HG02623 (cell line): ENCODE results near the gene GARIN3.
"Not testable (repeated sequence)": the region's sequence is repeated elsewhere in the genome, so short reads cannot be mapped to it uniquely, and the experiment has no call there.

ENCODE experiments used
- ATAC-seq: cut with Tn5 transposase; IDR thresholded peaks from one replicate; pipeline ENCODE4 v1.9.1; 2021; ENCODE audit warnings: moderate library complexity; ENCODE audit not compliant: unreplicated experiment

GARIN3 gene

DNA sequence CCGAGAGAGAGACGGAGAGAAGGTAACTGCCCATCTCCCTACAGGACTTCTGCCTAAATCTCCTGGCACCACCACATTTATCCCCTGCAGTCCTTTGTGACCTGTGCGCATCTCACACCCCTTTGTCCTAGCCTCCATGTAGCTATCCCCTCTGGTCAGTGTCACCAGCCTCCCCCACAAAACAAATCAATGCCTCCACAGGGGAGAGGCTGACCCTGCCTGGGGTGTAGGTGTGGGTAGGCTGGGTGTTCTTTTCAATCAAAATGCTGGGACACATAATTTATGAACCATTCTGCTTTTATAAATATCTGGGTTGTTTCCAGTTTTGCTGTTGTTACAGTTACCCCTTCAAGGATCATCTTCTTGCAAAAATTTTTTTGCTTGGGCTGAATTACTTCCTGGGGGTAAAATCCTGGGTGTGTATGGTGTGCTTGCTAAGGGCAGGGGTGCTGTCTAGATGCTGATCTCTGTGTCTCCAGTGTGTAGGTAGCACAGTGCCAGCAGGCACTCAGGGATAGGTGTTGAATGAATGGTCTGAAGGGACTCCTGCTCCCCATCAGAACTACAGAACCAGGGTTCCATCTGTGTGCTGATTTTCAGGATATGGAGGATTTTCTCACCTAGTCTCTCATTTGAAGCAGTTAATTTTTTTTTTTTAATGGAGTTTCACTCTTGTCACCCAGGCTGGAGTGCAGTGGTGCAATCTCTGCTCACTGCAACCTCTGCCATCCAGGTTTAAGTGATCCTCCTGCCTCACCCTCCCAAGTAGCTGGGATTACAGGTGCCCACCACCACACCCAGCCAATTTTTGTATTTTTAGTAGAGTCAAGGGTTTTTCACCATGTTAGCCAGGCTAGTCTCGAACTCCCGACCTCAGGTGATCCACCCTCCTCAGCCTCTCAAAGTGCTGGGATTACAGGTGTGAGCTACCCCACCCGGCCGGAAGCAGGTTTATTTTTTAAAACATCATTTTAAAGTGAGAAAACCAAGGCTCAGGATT, at the start of gene GARIN3:
TSS of gene GARIN3 (minus strand) at position 51 of the 1,000 bp plus-strand sequence. CDS start 96 bp downstream, outside the sequence.
- no peak for ATAC-seq

DNA sequence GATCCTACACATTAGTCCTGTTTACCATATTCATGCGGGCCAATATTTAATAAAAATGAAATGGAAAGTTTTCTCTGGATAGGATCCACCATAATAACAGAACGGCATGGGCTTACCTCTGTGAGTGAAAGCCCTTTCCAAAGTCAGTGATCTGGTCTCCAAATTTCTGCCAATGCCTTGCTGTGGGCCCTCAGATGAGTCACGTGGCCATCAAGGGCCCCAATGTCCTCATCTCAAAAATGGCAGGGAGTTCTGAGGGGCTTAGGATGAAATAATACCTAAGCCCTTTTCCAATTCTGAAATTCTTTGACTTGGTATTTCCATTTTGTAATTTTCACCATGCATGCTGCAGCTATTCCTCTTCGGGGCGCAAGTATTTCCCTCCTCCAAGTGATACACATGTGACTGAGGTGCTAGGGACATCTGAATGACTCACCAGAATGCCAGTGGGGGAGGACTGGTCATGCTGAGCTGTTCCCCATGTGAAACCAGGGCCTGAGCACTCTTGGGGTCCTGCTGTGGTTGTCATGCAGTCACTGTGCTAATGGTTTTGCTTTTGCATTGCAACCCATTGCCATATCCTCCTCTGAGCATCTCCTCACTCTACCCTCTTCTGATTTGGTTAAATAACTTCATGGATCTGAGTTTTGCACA, 49.6 kb upstream of the GARIN3 start:
- ATAC-seq: no peak

DNA sequence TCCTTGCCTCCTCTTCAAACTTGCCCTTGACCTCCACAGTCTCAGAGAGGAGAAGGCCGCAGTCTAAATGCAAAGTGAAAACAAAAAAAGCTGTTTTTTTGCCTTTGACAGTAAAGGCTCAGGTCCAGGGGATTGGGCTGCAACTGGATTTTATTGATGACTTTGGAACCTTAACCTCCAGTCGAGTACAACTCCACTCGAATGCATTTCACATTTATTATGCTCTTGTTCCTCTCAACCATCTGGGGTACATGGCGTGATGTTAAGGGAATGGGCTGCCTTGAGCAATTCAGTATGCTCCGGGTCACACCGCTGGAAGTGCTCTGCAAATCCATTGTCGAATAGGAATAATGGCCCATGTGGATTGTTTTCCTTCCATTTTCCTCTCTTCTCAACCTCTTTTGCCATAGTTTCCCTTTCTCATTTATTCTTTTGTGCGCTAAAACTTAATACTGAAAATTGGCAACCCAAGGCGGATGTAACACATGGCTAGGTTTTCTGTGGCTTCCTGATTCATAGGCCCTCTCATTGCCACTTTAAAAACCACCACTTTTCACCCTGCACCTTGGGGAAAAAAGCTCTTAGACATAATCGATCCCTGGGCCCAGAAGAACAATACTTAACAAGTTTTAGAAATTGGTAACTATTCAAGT, 48.9 kb upstream of the GARIN3 start:
- ATAC-seq: peak; percentile 39

DNA sequence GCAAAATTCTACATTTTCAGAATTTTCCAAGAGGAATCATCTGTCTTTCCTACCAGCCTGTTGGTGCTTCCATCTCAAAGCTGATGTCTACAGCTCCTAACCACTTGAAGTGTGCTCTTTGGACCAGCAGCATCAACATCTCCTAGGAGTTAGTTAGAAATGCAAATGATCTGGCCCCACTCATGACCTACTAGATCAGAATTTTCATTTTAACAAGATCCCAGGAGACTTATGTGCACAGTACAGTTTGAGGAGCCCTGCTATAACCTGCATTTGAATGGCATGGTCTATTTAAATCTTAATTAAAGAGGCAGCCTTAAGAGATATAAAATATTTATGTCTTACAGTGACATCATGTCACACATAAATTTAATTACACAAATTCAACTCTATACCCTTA, 48.4 kb upstream of the GARIN3 start:
- no peak for ATAC-seq

DNA sequence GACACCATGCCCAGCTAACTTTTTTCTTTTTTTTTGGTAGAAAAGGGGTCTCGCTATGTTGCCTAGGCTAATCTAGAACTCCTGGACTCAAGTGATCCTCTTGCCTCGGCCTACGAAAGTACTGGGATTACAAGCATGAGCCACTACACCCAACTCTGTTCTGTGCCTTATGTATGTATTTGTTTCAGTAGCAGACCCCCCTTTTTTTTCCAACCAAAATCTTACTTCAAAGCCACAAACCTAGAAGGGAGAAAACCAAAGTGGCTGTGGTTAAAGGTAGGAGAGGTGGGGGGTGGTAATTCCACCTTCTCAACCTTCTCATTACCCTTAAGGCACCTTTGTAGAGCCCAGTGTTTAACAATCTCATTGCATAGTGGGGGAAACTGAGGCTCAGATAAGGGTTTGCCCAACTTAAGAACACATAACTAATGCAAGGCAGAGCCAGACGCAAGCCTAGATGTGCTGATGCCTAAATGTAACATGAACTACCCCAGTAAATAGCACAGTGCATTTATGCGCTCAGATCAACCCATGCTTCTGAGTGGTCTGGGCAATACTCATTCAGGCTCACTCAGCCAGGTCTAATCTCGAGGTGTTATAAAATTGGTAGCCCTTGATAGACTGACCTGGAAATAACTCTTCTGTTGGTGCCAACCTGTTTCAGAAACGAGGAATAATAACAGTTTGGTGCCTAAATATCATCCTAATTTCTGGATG, 47.6 kb upstream of the GARIN3 start:
- ATAC-seq: no peak

DNA sequence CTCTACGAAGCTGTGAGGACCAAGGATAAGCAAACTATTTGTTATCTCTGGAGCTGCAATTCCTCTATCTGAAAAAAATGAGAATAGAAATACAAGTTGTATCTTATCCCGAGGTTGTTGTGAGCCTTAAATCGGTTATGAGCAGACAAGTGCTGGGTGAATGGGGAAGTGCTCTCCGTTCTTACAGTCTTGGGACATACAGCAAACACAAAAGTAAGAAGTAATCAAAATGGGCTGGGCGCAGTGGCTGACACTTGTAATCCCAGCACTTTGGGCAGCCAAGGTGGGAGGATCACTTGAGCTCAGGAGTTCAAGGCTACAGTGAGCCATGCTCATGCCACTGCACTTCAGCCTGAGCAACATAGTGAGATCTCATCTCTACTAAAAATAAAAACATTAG, 46.2 kb upstream of the GARIN3 start:
- no peak for ATAC-seq

DNA sequence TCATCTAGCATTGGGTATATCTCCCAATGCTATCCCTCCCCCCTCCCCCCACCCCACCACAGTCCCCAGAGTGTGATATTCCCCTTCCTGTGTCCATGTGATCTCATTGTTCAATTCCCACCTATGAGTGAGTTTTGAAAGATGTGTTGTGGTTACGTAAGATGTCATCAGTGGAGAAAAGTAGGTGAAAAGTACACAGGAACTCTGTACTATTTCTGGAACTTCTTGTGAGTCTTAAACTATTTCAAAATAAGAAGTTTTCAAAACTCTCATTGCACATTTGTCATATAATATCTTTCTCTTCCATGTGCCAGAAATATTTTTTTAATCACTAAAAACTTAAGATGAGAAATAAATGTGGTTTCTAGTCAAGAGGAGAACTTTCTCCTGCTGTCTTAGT, 44.6 kb upstream of the GARIN3 start:
- ATAC-seq: not testable (repeated sequence)

DNA sequence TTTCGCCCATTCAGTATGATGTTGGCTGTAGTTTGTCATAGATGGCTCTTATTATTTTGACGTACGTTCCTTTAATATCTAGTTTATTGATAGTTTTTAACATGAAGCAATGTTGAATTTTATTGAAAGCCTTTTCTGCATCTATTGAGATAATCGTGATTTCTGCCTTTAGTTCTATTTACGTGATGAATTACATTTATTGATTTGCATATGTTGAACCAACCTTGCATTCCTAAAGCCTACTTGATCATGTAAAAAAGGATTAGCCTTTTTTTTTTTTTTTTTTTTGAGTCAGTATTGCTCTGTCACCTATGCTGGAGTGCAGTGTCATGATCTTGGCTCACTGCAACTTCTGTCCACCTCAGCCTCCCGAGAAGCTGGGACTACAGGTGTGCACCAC, 39.6 kb upstream of the GARIN3 start:
- no peak for ATAC-seq

DNA sequence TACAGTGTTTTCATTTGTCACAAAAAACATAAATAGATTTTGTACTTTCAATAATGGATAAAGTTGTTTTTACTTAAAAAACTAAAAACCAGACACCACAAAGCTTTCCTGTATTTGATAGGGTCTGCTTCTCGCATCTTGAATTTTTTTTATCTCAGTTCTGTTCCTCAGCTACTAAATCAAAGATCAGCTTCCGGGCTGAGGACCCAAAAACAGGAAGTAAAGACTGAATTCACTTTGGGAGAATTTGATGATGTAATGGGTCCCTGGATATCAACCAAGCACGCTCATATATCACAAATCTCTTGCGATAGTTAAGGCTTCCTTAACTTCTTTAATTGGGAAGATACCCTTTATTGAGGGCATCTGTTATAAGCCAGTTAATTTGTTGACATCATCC, 38.7 kb upstream of the GARIN3 start:
- no peak for ATAC-seq

DNA sequence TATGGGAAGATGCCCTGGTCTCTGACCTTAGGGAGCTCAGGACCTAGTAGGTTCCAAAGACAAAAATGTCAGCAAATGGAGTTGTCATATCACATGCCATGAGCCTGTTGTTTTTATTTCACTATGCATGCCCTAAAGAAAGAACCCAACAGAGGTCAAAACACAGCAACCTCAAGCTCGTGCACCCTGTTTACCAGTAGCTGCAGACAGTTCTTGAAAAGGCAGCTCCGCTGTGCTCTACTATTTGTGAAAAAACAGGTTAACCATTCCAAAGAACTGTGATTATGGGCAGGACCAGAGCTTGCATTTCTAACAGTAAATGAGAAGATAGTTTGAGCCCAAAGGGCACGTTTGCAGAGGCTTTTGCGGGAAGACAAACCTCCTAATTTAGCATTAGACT, 37.4 kb upstream of the GARIN3 start:
- no peak for ATAC-seq

DNA sequence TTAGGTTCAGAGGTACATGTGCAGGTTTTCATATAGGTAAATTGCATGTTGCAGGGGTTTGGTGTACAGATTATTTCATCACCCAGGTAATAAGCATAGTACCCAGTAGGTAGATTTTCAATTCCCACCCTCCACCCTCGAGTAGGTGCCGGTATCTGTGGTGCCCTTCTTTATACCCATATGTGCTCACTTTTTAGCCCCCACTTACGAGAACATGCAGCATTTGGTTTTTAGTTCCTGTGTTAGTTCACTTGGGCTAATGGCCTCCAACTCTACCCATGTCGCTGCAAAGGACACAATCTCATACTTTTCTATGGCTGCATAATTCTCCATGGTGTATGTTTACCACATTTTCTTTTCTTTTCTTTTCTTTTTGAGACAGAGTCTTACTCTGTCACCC, 35.8 kb upstream of the GARIN3 start:
- ATAC-seq: no peak

DNA sequence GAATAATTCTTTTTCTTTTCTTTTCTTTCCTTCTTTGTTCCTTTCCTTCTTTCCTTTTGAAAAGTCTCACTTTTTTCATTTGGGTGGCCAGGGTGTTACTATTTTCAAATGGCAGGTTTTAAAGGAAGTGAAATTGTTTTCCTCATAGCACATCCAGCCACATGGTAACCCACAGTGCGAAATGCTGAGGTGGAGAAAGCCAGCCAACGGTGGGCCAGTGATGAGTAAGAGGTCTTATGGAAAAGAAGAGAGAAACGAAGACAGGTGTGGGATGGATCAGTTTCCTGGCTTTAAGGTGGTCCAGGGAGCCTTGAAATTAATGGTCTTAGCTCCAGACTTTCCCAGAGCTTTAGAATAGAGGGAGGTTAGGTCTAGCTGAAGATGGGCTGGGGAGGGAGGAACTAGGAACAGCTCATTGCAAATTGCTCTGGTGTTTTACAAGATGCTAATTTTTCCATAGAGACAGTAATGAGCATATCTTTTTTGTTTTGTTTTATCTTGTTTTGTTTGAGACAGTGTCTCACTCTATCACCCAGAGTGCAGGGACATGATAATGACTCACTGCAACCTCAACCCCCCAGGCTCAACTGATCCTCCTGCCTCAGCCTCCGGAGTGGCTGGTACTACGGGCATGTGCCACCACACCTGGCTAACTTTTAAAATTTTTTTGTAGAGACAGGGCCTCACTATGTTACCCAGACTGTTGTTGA, 32.4 kb upstream of the GARIN3 start:
- no peak for ATAC-seq

DNA sequence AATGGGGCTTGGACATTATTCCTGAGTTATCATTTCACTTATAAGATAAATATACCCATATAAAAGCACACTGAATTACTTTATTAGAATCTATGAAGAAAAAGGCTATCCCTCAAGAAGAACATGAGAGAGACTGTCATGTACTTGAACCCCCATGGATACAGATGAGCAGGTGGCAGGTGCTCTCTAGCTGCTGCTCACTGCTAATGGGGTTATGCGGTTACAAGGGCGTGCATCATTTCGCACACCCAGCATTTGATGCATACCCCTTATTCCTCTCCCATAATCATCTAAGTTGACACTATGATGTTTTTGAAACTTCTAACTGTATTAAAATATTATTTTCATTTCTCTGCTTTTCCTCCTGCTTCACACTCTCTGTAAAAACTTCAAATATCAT, 31.0 kb upstream of the GARIN3 start:
- no peak for ATAC-seq

DNA sequence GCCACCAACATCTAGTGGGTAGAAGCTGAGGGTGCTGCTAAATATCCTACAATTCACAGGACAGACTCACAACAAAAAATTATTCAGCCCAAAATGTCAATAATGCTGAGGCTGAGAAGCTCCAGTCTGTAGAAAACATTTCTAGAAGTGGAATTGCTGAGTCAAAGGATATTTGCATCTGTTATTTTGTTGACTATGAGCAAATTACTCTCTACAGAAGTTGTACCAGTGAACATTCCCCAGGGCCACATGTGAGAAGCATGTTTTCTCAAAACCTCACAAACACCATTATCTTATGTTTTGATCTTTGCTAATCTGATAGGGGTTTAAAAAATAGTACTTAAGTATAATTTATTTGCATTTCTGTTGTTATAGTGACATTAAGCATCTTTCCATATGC, 30.0 kb upstream of the GARIN3 start:
- no peak for ATAC-seq

DNA sequence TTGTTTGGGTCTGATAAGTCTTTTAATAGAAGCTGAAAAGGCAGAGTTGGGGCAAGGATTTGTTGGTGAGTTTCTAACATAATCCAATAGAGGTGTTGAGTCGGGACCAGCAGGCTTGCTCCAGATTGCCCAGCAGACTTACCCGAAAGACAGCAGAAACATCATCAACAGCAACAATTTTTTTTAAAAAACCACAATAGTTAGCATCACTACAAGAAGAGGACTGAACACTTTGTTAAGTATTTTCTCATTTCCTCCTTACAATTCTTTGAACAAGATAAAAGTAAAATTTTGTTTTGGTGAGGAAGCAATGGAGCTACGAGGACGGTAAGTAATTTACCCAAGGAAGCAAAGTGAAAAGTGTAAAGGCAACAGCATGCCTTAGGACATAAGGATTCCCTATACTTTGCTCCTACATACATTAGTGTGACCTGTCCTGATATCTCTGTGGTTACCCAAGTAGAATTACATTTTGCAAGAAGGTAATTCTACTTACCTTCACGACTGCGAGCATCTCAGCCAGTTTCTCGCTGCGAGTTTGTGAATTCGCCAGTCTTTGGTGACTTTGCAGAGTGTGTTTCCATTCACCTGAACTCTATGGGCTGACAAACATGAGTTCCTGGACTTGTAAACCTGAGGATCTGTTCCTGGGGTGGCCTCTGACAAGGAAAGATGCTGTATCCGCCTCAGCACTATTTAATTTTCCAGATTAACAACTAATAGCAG, 27.8 kb upstream of the GARIN3 start:
- no peak for ATAC-seq

DNA sequence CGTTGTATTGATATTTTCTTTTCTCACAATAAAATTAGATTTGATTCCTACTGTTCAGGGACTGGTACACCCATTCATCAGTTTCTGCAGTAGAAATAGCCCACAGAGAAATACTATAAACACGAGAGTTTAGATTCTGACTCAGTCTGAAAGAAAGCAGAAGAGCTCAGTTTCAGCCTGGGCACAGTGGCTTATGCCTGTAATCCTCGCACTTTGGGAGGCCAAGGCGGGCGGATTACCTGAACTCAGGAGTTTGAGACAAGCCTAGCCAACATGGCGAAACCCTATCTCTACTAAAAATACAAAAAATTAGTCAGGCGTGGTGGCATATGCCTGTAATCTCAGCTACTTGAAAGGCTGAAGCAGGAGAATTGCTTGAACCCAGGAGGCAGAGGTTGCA, 23.2 kb upstream of the GARIN3 start:
- peak; percentile 58 for ATAC-seq

DNA sequence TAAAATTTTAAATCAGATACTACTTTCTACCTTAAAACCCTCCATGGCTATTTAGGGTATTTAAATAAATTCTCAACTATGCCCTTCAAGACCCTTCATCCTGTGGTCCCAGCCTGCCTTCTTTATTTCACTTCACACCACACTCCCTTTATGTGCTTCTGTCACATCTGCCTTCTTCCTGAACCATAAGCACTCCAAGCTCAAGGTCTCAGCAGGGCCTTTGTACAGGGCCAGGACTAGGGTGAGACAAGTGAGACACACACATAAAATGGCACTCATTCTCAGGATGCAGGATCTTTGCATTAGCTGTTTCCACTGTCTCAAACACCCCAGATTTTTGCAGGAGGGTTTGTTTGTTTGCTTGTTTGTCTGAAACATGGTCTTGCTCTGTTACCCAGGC, 22.2 kb upstream of the GARIN3 start:
- ATAC-seq: no peak

DNA sequence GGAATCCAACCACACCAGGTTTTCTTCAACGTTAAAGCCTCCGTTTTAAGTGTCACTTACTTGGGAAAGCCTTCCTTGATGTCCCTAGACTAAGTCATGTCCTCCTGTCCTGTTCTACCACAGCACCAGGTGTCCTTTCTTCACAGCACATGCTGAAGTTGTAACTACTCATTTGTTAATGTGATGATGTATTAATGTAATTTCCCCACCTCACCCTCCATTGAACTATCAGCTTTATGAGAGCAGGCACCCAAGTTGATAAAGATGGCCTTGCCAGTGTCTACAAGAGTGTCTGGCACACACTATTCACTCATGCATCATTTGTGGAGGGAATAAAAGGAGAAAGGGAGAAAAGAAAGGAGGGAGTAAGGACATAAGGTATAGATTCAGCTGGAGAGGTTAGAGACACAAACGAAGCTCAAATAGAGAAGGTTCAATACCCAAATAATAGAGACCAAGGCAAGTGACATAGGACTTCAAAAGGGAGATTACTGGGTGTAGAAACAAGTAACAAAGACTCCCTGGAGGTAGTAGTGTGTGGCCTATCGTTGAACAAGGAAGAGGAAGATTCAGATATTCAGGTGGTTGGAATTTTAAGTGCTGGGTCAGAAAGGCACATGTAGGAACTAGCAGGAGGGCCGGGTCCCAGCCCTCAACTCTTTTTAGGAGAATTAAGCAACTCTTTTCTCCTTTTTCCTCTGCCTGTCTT, 21.1 kb upstream of the GARIN3 start:
- no peak for ATAC-seq
